Activated CD4-positive, alpha-beta T cell treated with anti-CD3 and anti-CD28 coated beads for 24 hours (primary cell): ENCODE results near the gene SNTG2.

Experiments used
- DNase-seq, 2 donors: peaks; one replicate each; pipeline ENCODE4 v3.0.0-alpha.2; 2020; ENCODE audit warnings: low read depth in 2 of 2

The SNTG2 gene

DNA sequence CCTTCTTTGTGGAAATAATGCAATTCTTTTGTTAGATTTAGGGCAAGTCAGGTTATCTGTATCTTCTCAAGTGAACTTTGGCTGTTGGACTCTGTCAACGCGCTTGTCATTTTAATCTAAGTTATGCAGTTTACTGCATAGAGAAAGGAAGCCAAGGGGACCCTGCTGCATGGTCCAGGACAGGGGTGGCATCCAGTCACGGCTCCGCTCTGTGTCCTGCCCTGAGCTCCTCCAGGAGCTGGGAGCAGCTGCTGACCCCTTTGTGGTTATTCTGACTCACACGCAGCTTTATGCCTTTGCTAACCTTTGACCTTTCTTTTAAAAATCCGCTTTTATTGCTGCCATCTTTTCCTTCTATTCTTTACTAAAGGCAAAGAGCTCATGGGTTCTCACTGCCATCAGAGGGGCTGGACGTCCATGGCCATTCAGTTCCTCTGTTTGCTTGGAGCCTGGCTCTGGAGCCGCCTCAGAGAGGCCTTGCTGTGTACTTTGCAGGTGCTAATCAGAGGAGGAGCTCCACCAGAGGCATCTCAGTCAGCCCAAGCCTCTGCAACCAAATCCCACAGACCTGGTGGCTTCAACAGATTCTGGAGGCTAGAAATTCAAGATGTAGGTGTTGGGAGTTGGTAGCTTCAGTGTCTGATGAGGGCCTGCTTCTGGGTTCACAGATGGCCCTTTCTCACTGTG, 39.3 kb downstream of the SNTG2 start:
- no peak for DNase-seq

- DNase-seq: no peak
Measured at GRCh38 chr2:990970-991369, 40.3 kb downstream of the SNTG2 start.

DNA sequence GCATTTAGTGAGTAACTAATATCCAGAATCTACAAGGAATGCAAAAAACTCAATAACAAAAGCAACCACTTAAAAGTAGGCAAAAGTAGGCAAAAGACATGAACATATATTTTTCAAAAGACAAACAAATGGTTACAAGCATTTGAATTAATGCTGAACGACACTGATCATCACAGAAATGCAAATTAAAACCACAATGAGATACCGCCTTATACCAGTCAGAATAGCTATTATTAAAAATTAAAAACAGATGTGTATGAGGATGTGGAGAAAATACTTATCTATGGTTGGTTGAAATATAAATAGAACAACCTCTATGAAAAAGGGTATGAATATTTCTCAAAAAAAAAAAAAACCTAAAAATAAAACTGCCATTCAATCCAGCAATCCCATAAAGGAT, 51.7 kb downstream of the SNTG2 start:
- DNase-seq: no peak

GRCh38 chr2:1004398-1004797, 53.7 kb downstream of the SNTG2 start:
- no peak for DNase-seq

DNA sequence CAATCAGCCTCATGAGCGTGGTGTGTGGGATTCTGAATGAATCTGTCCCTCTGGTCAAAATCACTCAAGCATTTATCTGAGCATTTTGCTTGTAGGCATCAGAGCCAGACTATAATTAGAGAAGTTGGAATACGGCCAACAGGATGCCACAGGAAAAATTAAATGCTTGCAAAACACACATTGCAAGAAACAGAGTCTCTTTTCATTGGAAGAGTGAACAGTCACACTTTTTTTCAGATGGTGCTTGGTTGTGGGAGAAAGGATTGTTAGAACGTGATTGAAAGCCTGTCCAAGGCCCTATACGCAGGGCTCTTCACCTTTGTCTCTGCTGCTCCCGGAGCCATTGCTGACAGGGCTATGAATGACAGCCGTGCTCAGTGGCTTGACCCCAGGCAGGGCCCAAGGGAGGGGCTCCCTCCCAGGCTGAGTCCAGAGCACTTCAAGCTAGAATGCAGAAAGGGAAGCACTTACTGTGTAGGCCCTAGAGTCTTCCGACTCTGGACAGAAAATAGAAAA, 59.8 kb downstream of the SNTG2 start:
- no peak for DNase-seq

GRCh38 chr2:1011006-1011405, 60.4 kb downstream of the SNTG2 start:
- no peak for DNase-seq

DNA sequence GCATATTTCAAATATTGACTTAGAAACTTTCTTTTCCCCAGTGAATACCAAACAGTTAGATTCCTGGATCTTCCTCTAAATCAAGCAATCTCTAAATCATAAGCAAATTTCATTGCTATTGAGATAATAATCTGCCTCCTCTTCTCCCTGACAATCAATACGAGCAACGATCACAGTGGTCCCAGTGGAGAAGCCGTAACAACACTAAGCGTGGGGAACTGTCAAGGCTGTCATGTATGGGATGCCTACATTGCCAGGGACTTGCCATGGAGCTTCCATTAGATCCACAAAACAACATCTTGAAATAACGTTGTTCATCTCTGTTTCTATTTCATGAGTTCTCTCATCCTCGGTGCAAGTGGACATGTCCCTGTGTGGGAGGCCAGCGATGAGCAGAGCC, 61.3 kb downstream of the SNTG2 start:
- DNase-seq: no peak

GRCh38 chr2:1014802-1015201, 64.2 kb downstream of the SNTG2 start:
- no peak for DNase-seq

- DNase-seq: no peak
Measured at GRCh38 chr2:1016500-1016899, 65.9 kb downstream of the SNTG2 start.

- no peak for DNase-seq
Measured at GRCh38 chr2:1017827-1018226, 67.2 kb downstream of the SNTG2 start.

DNA sequence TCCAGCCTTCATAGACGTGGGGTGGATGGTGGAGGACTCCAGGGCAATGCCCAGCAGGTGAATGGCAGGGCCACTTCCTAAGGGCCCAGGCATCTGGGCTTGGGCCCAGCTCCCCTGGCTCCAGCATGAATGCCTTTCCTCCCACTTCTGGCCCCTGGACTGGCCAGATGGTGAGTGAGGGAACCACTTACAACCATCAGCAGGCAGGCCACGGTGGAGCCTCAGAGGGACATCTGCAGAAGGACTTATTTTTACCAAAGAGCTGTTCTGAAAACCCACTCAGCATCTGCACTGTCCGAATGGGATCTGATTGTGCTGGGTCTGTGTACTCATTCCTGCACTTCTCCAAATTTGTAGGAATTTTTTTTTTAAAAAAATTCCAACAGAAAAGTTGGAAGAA, 69.6 kb downstream of the SNTG2 start:
- DNase-seq: no peak

GRCh38 chr2:1022178-1022577, 71.5 kb downstream of the SNTG2 start:
- DNase-seq: no peak

- no peak for DNase-seq
Measured at GRCh38 chr2:1024981-1025380, 74.3 kb downstream of the SNTG2 start.

DNA sequence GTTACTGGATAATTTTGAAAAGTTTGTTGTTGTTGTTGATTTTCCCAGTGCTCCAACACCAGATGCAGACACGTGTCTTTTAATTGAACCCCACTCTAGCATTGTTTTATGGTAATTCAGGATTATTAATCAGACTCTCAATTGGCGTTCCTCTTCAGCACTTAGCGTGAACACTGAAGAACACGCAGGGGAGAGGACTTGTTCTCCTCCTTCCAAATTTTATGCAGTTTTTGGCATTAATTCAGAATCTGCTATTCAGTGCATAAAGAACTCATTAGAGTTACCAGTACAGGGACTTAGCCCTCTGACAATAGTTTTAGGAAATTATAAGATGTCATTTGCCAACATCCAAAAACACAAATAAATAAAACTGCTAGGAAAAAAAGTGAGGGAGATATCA, 75.5 kb downstream of the SNTG2 start:
- no peak for DNase-seq

DNA sequence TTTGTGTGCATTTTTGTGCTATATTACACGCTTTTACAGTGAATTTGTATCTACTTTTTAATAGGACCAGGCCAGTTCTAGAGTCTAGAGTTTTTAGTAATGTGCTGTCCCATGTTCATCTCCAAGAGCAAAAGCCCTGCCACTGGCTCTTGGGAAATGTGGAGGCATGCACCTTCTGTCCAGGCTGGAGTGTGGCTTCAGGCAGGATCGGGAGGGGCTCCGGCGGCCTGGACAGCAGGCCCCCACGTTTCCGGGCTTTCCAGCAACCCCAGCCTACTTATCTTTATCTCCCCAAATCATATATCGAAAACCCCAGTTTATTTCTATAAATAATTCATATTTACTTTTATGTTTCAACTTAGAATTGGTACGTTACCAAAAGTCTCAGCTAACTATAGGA, 78.2 kb downstream of the SNTG2 start:
- DNase-seq: no peak

DNA sequence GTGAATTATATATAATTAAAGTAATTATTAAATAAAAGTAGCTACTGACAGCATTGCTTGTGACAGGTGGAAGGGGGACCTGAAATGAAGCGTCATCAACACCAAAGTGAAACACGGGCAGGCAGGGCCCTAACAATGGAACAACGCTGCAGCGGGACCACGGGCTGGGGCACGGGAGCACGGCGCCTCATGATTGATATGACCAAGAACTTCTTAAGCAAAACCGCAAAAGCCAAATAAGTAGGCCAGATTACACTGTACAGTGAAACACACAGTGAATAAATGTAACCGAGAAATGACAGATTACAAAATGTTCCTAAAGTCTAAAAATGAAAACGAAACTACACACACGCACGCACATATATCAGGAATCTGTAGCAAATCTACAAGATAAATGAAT, 81.4 kb downstream of the SNTG2 start:
- DNase-seq: no peak

DNA sequence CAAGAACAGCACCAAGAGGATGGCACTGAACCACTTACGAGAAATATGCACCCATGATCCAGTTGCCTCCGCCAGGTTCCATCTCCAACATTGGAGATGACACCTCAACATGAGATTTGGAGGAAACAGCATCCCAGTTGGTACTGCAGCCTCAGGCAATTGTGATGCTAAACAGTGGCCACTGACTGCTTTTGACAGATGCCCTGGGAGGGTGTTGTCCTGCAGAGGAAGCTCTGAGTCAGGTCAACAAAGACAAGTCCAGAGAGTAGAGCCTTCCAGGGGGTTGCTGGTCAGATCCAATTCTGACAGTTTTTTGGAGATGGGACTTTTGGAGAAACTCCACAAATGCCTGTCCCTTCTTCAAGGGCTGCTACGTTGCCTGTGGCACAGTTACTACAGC, 82.4 kb downstream of the SNTG2 start:
- DNase-seq: no peak

DNA sequence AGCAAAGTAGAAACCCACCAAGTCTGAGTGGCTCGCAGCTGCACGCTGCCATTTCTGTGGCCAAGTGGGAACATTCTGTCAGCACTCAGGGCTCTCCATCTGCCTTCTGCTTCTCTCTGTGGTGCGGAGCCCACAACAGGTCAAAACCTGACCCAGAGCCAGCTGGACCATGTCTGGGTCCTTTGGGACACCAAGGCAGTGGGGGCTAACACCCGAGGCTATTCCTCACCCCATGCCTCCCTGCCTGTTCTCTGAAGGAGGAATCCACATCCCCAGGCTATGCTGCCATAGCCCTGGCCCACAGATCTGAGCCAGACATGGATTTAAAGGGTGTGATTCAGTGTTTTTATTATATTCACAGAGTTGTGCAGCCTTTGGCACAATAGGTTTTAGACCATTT, 86.4 kb downstream of the SNTG2 start:
- DNase-seq: no peak

GRCh38 chr2:1039549-1039948, 88.9 kb downstream of the SNTG2 start:
- DNase-seq: no peak

DNA sequence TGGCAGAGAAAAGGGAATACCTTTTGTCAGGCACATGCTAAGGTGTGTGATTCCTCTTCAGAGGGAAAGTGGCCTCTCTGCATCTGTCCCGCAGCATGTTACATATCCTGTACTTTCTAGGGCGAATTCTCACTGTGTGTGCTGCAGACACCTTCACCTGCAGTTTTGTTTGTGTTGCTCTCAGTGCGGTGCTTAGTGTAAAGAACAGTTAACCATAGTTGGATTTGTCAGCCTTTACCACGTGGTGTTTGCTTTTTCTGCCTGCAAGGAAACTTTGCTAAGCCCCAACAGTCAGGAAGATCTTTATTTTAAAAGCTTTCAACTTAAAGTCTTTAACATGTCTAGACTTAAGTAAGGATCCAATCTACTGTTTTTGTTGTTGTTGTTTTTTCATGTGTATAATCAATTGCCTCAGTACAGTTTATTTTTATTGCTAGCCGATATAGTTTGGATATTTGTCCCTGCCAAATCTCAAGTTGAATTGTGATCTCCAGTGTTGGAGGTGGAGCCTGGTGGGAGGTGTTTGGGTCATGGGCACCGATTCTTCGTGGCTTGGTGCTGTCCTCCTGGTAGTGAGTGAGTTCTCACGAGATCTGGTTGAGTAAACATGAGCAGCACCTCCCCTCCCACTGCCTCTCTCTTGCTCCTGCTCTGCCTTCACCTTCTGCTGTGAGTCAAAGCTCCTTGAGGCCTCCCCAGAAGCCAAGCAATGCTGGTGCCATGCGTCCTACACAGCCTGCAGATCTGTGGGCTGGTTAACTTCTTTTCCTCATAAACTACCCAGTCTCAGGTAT, 90.6 kb downstream of the SNTG2 start:
- DNase-seq: no peak

- no peak for DNase-seq
Measured at GRCh38 chr2:1045109-1045508, 94.5 kb downstream of the SNTG2 start.

DNA sequence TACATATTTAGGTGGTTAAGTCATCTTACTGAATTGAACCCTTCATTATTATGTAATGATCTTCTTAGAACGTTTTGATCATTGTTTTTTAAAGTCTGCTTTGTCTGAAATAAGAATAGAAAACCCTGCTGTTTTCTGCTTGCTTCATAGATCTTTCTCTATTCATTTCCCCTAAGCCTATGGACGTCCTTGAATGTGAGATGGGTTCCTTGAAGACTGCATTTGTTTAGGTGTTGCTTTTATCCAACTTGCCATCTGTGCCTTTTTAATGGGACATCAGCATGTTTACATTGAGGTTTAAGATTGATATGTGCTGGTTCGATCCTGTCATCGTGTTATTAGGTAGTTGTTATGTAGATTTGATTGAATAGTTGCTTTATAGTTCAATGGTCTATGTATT, 95.4 kb downstream of the SNTG2 start:
- DNase-seq: no peak

DNA sequence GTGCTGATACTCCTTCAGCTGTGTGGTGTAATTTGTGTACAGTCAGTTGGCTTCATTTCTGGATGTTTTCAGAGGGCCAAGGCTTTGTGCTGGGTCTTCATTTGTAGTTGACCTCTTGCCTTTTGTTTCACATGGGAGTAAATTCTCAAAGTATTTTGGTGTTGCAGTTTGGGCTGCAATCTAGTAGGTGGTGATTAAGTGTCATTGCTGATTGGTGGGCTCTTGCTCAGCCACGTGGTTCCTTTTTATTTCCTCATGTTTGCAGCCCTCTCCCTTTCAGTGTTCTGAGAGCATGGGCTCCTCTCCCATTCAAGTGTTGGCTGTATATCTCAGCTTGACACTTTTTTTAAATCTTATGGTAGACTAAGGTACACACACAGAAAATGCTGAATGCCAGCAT, 96.8 kb downstream of the SNTG2 start:
- no peak for DNase-seq
